Right lobe of liver (tissue), 6 donors: ENCODE data around the gene MPHOSPH9. TPM values are rescaled to one million over a fixed set of nuclear protein-coding genes. Genes with fewer than 3 reads are reported as not detected.
A peak's percentile ranks its signal among the peaks of the same experiment; 100 is the strongest.

Experiments used
- ATAC-seq, 4 donors: fragments of 200-7000 bp; cut with Tn5 transposase; one replicate each; pipeline ENCODE4 v1.9.1; 2020; ENCODE audit warnings: mild to moderate bottlenecking in 4 of 4, moderate library complexity in 4 of 4
- DNase-seq, 3 donors: peaks; one replicate each; pipeline ENCODE4 v3.0.0-alpha.2; 2020
- H3K27ac ChIP-seq, 3 donors: fragments of 200-600 bp; one replicate each; pipeline ENCODE4 v1.8.0; 2022
- H3K27me3 ChIP-seq, 2 donors: fragments of 200-600 bp; one replicate each; pipeline ENCODE4 v1.8.0; 2022
- H3K36me3 ChIP-seq, 4 donors: fragments of 200-600 bp; sonication (generic) in 1 of 4; one replicate each; pipeline versions ENCODE4 v1.5.1 to v1.8.0; 2017 to 2022; ENCODE audit warnings: control low read depth in 1 of 4
- H3K4me1 ChIP-seq, 4 donors: fragments of 200-600 bp; sonication (generic) in 1 of 4; one replicate each; pipeline versions ENCODE4 v1.5.1 to v1.8.0; 2017 to 2022; ENCODE audit warnings: control low read depth in 1 of 4
- H3K4me3 ChIP-seq, 3 donors: fragments of 200-600 bp; one replicate each; pipeline ENCODE4 v1.8.0; 2022
- H3K9me3 ChIP-seq, 4 donors: fragments of 200-600 bp; sonication (generic) in 1 of 4; one replicate each; pipeline versions ENCODE4 v1.5.1 to v1.8.0; 2017 to 2022; ENCODE audit warnings: control low read depth in 1 of 4
- POLR2A ChIP-seq: fragments of 450-650 bp; IDR thresholded peaks from one replicate; pipeline ENCODE4 v1.6.1; 2017; ENCODE audit warnings: antibody characterized with exemption, mild to moderate bottlenecking
- WGBS: methylation state at CpG from one replicate; pipeline ENCODE4 v1.1.6; 2018; ENCODE audit warnings: low coverage, low lambda C conversion rate; ENCODE audit not compliant: insufficient coverage; ENCODE audit errors: missing lambda C conversion rate; 5-methylcytosine and 5-hydroxymethylcytosine counted together
- intact Hi-C, 2 donors: fragments of 100-400 bp; cut with DNase I; formaldehyde crosslinking; loops; one replicate each; pipeline versions ENCODE4 v1.11.2 to v1.14.1; 2022
- total RNA-seq, 6 experiments: library from RNA; depleted of rRNA in 2 of 6; stranded (reverse); fragments of >200 nt in 2 of 6; fragmentation: NEBNext Ultra II Directional in 3 of 6; extraction: Animal tissue kit (Norgen Biotek cat#: 25700) in 3 of 6; gene quantifications; one replicate each; pipeline versions ENCODE4 v1.1.0 to v1.2.4, GENCODE V29; 2016 to 2023
- TF ChIP-seq, protein P1 (sequence below), 4 donors: fragments of 200-600 bp in 3 of 4; fragments of 450-650 bp in 1 of 4; IDR thresholded peaks; one replicate each; pipeline versions ENCODE4 v1.5.1 to v1.8.0; 2016 to 2022; ENCODE audit warnings: antibody characterized with exemption in 4 of 4, mild to moderate bottlenecking in 2 of 4
- donor health status: DM: no; HTN: yes; CAD: no.
- donor health status: DM: no; HTN: no; CAD: no.
- donor health status: DM: no; HTN: no; CAD: no.
- donor health status: DM: no; HTN: yes; CAD: no.
- donor health status: DM: no; HTN: yes; CAD: no.

Gene MPHOSPH9
- total RNA-seq, 6 experiments from 2014 or later: 14.5 to 25.7 (median 19.1) TPM

DNA sequence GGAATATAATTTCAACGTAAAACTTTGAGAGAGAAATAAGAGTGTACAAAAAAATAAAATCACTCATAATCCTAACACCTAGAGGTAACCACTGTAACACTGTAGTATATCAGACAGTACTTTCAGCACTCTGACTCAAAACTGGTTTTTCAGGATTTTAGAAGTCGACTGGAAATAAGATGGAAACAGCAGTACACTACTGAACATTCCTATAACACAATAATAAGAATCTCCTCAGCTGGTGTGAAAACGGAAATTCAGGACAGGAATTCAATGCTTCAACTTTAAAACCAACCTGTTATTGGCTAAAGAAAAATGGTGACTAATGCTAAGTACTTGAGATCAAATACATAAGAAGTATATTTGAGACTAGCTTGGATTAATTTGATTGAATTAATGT, 69.7 kb downstream of the MPHOSPH9 start:
- no peak for DNase-seq
- Histone ChIP-seq H3K27me3 (no peaks in the 10 kb centered on the region), H3K36me3 (peaks cover 0 to 6% (median 0%) of the 10 kb centered on the region in 4 donors), H3K9me3 (no peaks in the 10 kb centered on the region), H3K4me3 (no peak overlapping the region), H3K4me1 (peaks cover 0 to 61% (median 21%) of the 10 kb centered on the region in 4 donors), H3K27ac (no peak overlapping the region)
- TF ChIP-seq, protein P1, sequence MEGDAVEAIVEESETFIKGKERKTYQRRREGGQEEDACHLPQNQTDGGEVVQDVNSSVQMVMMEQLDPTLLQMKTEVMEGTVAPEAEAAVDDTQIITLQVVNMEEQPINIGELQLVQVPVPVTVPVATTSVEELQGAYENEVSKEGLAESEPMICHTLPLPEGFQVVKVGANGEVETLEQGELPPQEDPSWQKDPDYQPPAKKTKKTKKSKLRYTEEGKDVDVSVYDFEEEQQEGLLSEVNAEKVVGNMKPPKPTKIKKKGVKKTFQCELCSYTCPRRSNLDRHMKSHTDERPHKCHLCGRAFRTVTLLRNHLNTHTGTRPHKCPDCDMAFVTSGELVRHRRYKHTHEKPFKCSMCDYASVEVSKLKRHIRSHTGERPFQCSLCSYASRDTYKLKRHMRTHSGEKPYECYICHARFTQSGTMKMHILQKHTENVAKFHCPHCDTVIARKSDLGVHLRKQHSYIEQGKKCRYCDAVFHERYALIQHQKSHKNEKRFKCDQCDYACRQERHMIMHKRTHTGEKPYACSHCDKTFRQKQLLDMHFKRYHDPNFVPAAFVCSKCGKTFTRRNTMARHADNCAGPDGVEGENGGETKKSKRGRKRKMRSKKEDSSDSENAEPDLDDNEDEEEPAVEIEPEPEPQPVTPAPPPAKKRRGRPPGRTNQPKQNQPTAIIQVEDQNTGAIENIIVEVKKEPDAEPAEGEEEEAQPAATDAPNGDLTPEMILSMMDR (IDR thresholded peaks at IDR 0.05): no peak
- no peak for TF ChIP-seq POLR2A
- no peak for ATAC-seq
- WGBS: 85% methylated on average over 3 of the region's 3 CpGs
- intact Hi-C loops: no loop called here

DNA sequence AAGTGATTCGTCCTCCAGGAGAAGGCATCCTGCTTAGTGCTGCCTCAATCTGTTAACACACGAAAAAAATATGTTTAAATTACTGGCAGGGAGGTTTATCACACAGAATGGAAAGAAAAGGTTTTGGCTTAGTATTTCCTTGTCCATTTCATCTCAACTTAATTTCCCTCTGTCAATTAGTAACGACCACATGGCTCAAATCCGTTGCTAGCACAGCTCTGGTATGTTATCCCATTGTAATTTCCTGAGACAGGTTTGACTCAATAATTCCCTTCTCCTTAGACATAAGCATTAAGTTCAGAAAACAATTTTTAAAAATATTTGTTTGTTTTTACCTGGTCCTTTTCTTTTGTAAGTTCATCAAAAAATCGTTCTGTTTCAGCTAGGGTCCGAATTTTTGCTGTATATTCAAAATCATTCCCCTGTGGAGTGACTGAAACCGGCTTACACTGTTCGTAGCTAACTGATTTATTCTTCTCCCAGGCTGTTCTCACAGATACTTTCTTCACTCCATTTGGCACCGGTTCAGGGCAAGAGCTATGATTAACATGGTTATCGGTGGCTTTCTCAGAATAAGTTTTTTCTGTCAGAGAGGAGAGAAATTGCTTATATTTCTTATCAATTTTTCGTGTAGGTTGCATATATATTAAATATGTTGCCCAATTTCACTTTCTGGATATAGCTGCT, 72.0 kb downstream of the MPHOSPH9 start:
- H3K27ac ChIP-seq: peak overlapping the region in 2 of 3 donors; percentile 5 to 27

DNA sequence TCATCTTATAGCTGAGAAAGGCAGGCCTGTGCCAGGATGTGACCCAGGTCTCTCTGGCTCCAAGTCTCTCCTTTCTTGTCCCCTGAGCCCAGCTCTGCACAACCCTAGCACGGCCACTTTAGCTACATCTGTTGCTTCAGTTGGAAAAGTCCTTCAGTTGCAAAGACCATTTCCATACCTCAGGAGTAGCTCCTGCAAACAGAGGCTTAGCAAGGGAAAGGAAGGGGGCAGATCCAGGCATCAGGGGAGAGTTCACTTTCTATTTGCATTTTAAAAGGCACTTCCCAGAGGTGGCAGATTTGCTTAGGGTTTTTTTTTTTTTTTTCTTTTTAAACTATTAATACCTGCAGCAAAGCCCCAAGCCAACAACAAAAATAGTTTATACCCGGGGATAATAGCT, 79.0 kb downstream of the MPHOSPH9 start:
- WGBS: 75% methylated on average over 2 of the region's 2 CpGs
- no peak for DNase-seq
- H3K36me3 ChIP-seq: peaks cover 0 to 3% (median 0%) of the 10 kb centered on the region in 4 donors
- TF ChIP-seq, protein P1 (IDR thresholded peaks at IDR 0.05): no peak
- no peak for TF ChIP-seq POLR2A
- no peak overlapping the region for H3K27ac ChIP-seq
- H3K4me3 ChIP-seq: no peak overlapping the region
- H3K9me3 ChIP-seq: no peaks in the 10 kb centered on the region
- H3K4me1 ChIP-seq: peaks cover 0 to 22% (median 9%) of the 10 kb centered on the region in 4 donors
- intact Hi-C loops: loop anchor here in 1 of 2 donors (5.0 kb wide), 1 partner anchor 83 kb away; no protein-coding TSS in a partner anchor
- H3K27me3 ChIP-seq: no peaks in the 10 kb centered on the region
- no peak for ATAC-seq

More for the DNA sequence above, 72.0 kb downstream of the MPHOSPH9 start:
- Histone ChIP-seq H3K27me3 (no peaks in the 10 kb centered on the region), H3K4me3 (no peak overlapping the region), H3K9me3 (no peaks in the 10 kb centered on the region), H3K4me1 (peaks cover 0 to 39% (median 11%) of the 10 kb centered on the region in 4 donors), H3K36me3 (peaks cover 0 to 6% (median 0%) of the 10 kb centered on the region in 4 donors)
- intact Hi-C loops: no loop called here
- whole genome bisulfite sequencing: 24% methylated on average over 11 of the region's 11 CpGs
- TF ChIP-seq, protein P1 (IDR thresholded peaks at IDR 0.05): no peak
- no peak for TF ChIP-seq POLR2A
- peak; percentile 44 to 58 (median 47) for ATAC-seq
- DNase-seq: peak in 1 of 3 donors; percentile 59

DNA sequence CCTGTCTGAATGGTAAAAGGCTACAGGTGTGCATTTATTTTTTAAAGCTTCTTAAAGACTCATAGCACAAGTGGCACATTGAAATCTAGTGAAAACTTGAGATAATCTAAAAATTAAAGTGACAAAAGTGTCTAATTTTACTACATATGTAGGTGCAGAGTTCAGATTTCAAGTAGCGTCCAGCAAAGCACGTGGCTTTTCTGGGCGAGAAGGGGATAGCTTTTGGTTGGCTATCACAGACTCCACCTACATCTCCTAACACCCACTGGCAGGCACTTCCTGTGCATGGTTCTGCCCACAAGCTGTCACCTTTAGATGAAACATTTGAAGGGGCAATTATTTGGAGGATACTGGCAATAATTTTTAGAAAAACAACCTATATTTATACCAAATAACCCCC, 80.1 kb downstream of the MPHOSPH9 start:
- DNase-seq: no peak

More for the DNA sequence above, 80.1 kb downstream of the MPHOSPH9 start:
- Histone ChIP-seq H3K36me3 (peaks cover 0 to 3% (median 0%) of the 10 kb centered on the region in 4 donors), H3K4me3 (no peak overlapping the region), H3K27me3 (no peaks in the 10 kb centered on the region), H3K9me3 (no peaks in the 10 kb centered on the region), H3K4me1 (peaks cover 0 to 33% (median 14%) of the 10 kb centered on the region in 4 donors), H3K27ac (no peak overlapping the region)
- TF ChIP-seq, protein P1 (IDR thresholded peaks at IDR 0.05): no peak
- no peak for TF ChIP-seq POLR2A
- 39% methylated on average over 3 of the region's 3 CpGs for WGBS
- intact Hi-C loops: loop anchor here in 1 of 2 donors (5.0 kb wide), 1 partner anchor 84 kb away; no protein-coding TSS in a partner anchor
- ATAC-seq: no peak
